Measurements from ENCODE around the gene SHF.

DNA sequence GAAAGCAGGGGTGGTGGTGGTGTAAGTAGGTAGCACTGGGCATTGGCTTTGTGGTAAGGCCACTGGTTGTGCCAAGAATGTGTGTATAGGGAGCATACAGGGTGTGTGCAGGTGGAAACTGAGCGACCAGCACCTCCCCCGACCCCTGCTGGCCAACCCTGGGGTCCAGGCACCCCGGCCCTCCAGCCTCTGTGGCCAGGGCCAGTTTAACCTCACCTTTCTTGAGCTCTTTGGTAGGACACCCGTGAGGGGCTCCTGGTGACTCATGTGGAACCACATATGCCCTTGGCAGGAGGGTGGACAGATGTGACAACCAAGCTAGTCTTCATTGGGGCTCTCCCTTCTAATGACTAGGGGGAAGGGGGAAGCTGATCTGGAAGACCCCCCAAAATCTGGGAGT lies 19.5 kb downstream of the SHF start:
- TF ChIP-seq EZH2 (IDR thresholded peaks at IDR 0.05; ENCODE audit: insufficient read depth, poor library complexity, severe bottlenecking): no peak
- TF ChIP-seq EZH2phosphoT487 (IDR thresholded peaks at IDR 0.05; ENCODE audit: insufficient read depth, low read depth): no peak
